Ishikawa (cell line): ENCODE data around the gene DHCR7.

Experiments
- CEBPB ChIP-seq: IDR thresholded peaks from 2 replicates; pipeline ENCODE4 v1.6.1; 2012
- CREB1 ChIP-seq: IDR thresholded peaks from 2 replicates; pipeline ENCODE4 v1.6.1; 2012; ENCODE audit warnings: low read depth
- EGR1 ChIP-seq: IDR thresholded peaks from 2 replicates; pipeline ENCODE4 v1.6.1; 2012
- EP300 ChIP-seq: IDR thresholded peaks from 2 replicates; pipeline ENCODE4 v1.6.1; 2012; ENCODE audit warnings: borderline replicate concordance
- MAX ChIP-seq: IDR thresholded peaks from 2 replicates; pipeline ENCODE4 v1.6.1; 2012
- NFIC ChIP-seq: IDR thresholded peaks from 2 replicates; pipeline ENCODE4 v1.6.1; 2012
- RAD21 ChIP-seq: IDR thresholded peaks from 2 replicates; pipeline ENCODE4 v1.6.1; 2012; ENCODE audit warnings: low read depth
- REST ChIP-seq: IDR thresholded peaks from 2 replicates; pipeline ENCODE4 v1.6.1; 2012; ENCODE audit warnings: low read depth, mild to moderate bottlenecking
- TAF1 ChIP-seq: IDR thresholded peaks from 2 replicates; pipeline ENCODE4 v1.6.1; 2012; ENCODE audit warnings: low read depth, mild to moderate bottlenecking
- USF1 ChIP-seq: IDR thresholded peaks from 2 replicates; pipeline ENCODE4 v1.6.1; 2012
- YY1 ChIP-seq: IDR thresholded peaks from 2 replicates; pipeline ENCODE4 v1.6.1; 2012; ENCODE audit warnings: low read depth
- ZBTB7A ChIP-seq: IDR thresholded peaks from 2 replicates; pipeline ENCODE4 v1.6.1; 2012; ENCODE audit warnings: low read depth

GRCh38 chr11:71408826-71409225 lies 39.4 kb downstream of the DHCR7 start:
- no peak for TF ChIP-seq CEBPB
- no peak for TF ChIP-seq REST
- no peak for TF ChIP-seq MAX
- TF ChIP-seq YY1 = no peak
- TF ChIP-seq NFIC = no peak
- no peak for TF ChIP-seq EP300
- TF ChIP-seq ZBTB7A = no peak
- TF ChIP-seq USF1 = no peak
- TF ChIP-seq CREB1 = no peak
- TF ChIP-seq RAD21 = no peak
- TF ChIP-seq TAF1 = no peak
- no peak for TF ChIP-seq EGR1
